Heart right ventricle (tissue), 16 donors: ENCODE data around the gene KCNJ6. TPM values are rescaled to one million over a fixed set of nuclear protein-coding genes. Genes with fewer than 3 reads are reported as not detected.

Experiments
- ATAC-seq, 8 donors: fragments of 200-7000 bp; cut with Tn5 transposase; one replicate each; pipeline ENCODE4 v1.9.1; 2020; ENCODE audit warnings: mild to moderate bottlenecking in 8 of 8, moderate library complexity in 8 of 8, moderate number of reproducible peaks in 1 of 8
- DNase-seq, 2 donors: peaks; one replicate each; pipeline ENCODE4 v3.0.0-alpha.2; 2020
- H3K27ac ChIP-seq, 10 donors: fragments of 200-600 bp; sonication (generic) in 2 of 10; one replicate each; pipeline versions ENCODE4 v1.5.0 to v1.8.0; 2020 to 2022; ENCODE audit warnings: mild to moderate bottlenecking in 3 of 10
- H3K27me3 ChIP-seq, 7 donors: fragments of 200-600 bp; one replicate each; pipeline ENCODE4 v1.8.0; 2021 to 2022; ENCODE audit warnings: mild to moderate bottlenecking in 2 of 7
- H3K36me3 ChIP-seq, 9 donors: fragments of 200-600 bp; sonication (generic) in 1 of 9; one replicate each; pipeline versions ENCODE4 v1.5.0 to v1.8.0; 2020 to 2022; ENCODE audit warnings: mild to moderate bottlenecking in 2 of 9
- H3K4me1 ChIP-seq, 9 donors: fragments of 200-600 bp; sonication (generic) in 1 of 9; one replicate each; pipeline versions ENCODE4 v1.5.0 to v1.8.0; 2020 to 2022; ENCODE audit warnings: mild to moderate bottlenecking in 4 of 9
- H3K4me3 ChIP-seq, 10 donors: fragments of 200-600 bp; sonication (generic) in 2 of 10; one replicate each; pipeline versions ENCODE4 v1.5.0 to v1.8.0; 2020 to 2022; ENCODE audit warnings: mild to moderate bottlenecking in 7 of 10, moderate library complexity in 2 of 10
- H3K9me3 ChIP-seq, 11 donors: fragments of 200-600 bp in 10 of 11; sonication (generic) in 2 of 11; one replicate each; pipeline versions ENCODE4 v1.5.0 to v1.8.0; 2013 to 2022; ENCODE audit warnings: mild to moderate bottlenecking in 2 of 11, control low read depth in 1 of 11, moderate library complexity in 1 of 11
- CTCF ChIP-seq, 9 donors: fragments of 200-600 bp; sonication (generic) in 2 of 9; IDR thresholded peaks; one replicate each; pipeline versions ENCODE4 v1.5.0 to v1.8.0; 2021 to 2022; ENCODE audit warnings: antibody characterized with exemption in 9 of 9, mild to moderate bottlenecking in 5 of 9, moderate library complexity in 1 of 9
- WGBS, 2 donors: extraction: QIAGEN DNeasy Blood & Tissue Kit; methylation state at CpG; one replicate each; pipeline ENCODE4 v1.1.7; 2013; ENCODE audit warnings: inconsistent platforms in 1 of 2; 5-methylcytosine and 5-hydroxymethylcytosine counted together
- intact Hi-C, 10 donors: fragments of 100-400 bp; cut with DNase I; formaldehyde crosslinking; loops; one replicate each; pipeline versions ENCODE4 v1.11.1 to v1.14.2; 2022
- polyA plus RNA-seq, 2 donors: library from polyadenylated mRNA; stranded (reverse); fragments of 200-250 nt; gene quantifications; one replicate each; pipeline ENCODE4 v1.2.3, GENCODE V29; 2013
- total RNA-seq, 10 donors: library from RNA; stranded (reverse); fragmentation: NEBNext Ultra II Directional in 3 of 10; extraction: Animal tissue kit (Norgen Biotek cat#: 25700) in 3 of 10; gene quantifications; one replicate each; pipeline versions ENCODE4 v1.2.1 to v1.2.4, GENCODE V29; 2021 to 2023
- donor health status: Arrhythmogenic right ventricular cardiomyopathy.
- donor health status: ischemic (EF 13 %, LVEDD 7.1; RV severe dilation, severe dysfunction).
- donor health status: healthy with polysubstance abuse.
- donor health status: DM: no; HTN: yes; CAD: no.
- donor health status: DM: no; HTN: no; CAD: no.
- donor health status: ischemic (EF 25% LVEDD 6.9; RV normal size, moderate dysfunction).
- donor health status: ischemic (EF 25% LVEDD 5.7; RV mildly dilated, moderate dysfunction).
- donor health status: healthy.
- donor health status: DM: yes; HTN: yes; CAD: no.
- donor health status: Ischemic cardiomyopathy.
- donor health status: ischemic (EF 35%, LVEDD 5.7; RV mildly dilated, moderate dysfunction).
- donor health status: nonischemic (EF 11% LVEDD 7.7; RV severe dilation, severe dysfunction).
- donor health status: DM: yes; HTN: yes; CAD: no.
- donor health status: PGD.
- donor health status: ischemic (EF 29% LVEDD 5.4; RV normal size, mild dysfunction).
- donor health status: nonischemic (EF 23%, LVEDD 6.1; RV moderate dilation, normal function).

KCNJ6 gene
- total and polyA plus RNA-seq, 12 donors, result not detected

GRCh38 chr21:37788503-37788902 is 127.8 kb downstream of the KCNJ6 start:
- WGBS, 2 donors, result 66 to 83% methylated on average over 4 of the region's 4 CpGs
- no peak for ATAC-seq
- peaks cover 0 to 10% (median 0%) of the 10 kb centered on the region in 11 donors for H3K9me3 ChIP-seq
- no peak overlapping the region for H3K27ac ChIP-seq
- TF ChIP-seq CTCF (IDR thresholded peaks at IDR 0.05), result no peak
- peaks cover 0 to 4% (median 0%) of the 10 kb centered on the region in 7 donors for H3K27me3 ChIP-seq
- H3K4me3 ChIP-seq, result no peak overlapping the region
- H3K36me3 ChIP-seq, result no peaks in the 10 kb centered on the region
- H3K4me1 ChIP-seq, result no peaks in the 10 kb centered on the region
- DNase-seq, result no peak
- intact Hi-C loops, result loop anchor here in 1 of 10 donors (10.0 kb wide), 1 partner anchor 56 kb away; no protein-coding TSS in a partner anchor

- 71 to 76% methylated on average over 1 of the region's 1 CpG for WGBS, 2 donors
- Histone ChIP-seq H3K27me3 (peaks cover 0 to 1% (median 0%) of the 10 kb centered on the region in 7 donors), H3K4me3 (no peak overlapping the region), H3K9me3 (peaks cover 0 to 16% (median 0%) of the 10 kb centered on the region in 11 donors), H3K36me3 (no peaks in the 10 kb centered on the region), H3K27ac (no peak overlapping the region), H3K4me1 (no peaks in the 10 kb centered on the region)
- DNase-seq, result no peak
- intact Hi-C loops, result loop anchor here in 1 of 10 donors (10.0 kb wide), 1 partner anchor 57 kb away; no protein-coding TSS in a partner anchor
- ATAC-seq, result no peak
- TF ChIP-seq CTCF (IDR thresholded peaks at IDR 0.05), result no peak
These were observed 128.8 kb downstream of the KCNJ6 start for GRCh38 chr21:37787456-37787855.

DNA sequence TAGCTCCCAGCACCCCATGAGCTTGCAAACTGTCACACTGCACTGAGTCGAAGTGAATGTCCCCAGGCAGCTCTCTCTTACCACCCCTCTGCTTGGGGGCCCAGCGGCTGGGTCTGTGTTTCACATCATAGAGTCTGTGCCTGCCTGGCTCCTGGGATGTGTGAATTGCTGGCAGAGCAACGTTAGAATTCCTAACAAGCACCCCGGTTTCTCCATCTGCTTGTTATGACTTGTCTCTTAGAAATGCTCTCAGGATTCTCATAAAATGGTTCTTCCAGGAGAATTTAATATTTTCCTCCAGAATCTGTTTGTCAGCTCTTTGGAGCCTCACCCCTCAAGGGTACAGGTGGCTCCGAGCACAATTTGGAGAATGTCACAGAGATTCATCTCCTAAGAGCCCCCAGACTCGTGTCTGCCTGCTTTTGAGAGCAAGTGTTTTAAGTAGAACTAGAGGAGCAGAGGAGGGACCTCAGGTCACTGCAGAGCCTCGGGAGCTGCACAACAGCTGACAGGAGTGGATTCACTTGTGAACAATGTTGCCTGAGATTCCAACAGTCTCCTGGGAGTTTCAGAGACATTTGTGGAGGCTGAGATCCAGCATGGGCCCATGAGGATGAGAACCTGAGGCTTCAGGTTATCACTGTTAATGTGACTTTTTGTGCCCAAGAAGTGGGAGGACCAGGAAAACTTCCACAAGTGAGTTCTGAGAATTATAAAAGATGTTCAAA is 131.5 kb downstream of the KCNJ6 start:
- no peak for TF ChIP-seq CTCF (IDR thresholded peaks at IDR 0.05)
- WGBS, 2 donors, result 65 to 70% methylated on average over 7 of the region's 7 CpGs
- no peak overlapping the region for H3K4me3 ChIP-seq
- no peaks in the 10 kb centered on the region for H3K4me1 ChIP-seq
- H3K27ac ChIP-seq, result no peak overlapping the region
- H3K27me3 ChIP-seq, result peaks cover 0 to 4% (median 0%) of the 10 kb centered on the region in 7 donors
- no peaks in the 10 kb centered on the region for H3K36me3 ChIP-seq
- peaks cover 0 to 25% (median 0%) of the 10 kb centered on the region in 11 donors for H3K9me3 ChIP-seq
- DNase-seq (no peak), ATAC-seq (no peak)
- intact Hi-C loops, result loop anchor here in 1 of 10 donors (10.0 kb wide), 1 partner anchor 60 kb away; no protein-coding TSS in a partner anchor

DNA sequence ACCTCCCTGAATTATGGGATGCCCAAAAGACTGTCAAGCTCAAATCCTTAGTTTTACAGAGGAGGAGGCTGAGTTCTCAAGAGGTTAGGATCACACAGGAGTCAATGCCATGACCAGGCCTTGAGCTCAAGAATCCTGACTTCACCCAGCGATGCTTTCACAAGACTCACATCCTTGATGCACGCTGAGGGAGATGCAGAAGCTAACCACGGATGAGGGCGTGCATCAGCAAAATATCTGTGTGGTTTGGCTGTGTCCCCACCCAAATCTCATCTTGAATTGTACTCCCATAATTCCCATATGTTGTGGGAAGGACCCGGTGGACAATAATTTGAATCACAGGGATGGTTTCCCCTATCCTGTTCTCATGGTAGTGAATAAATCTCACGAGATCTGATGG is 133.2 kb downstream of the KCNJ6 start:
- Histone ChIP-seq H3K9me3 (peaks cover 0 to 15% (median 0%) of the 10 kb centered on the region in 11 donors), H3K4me1 (no peaks in the 10 kb centered on the region), H3K36me3 (no peaks in the 10 kb centered on the region), H3K4me3 (no peak overlapping the region), H3K27me3 (peaks cover 0 to 4% (median 0%) of the 10 kb centered on the region in 7 donors), H3K27ac (no peak overlapping the region)
- no peak for TF ChIP-seq CTCF (IDR thresholded peaks at IDR 0.05)
- no peak for ATAC-seq
- DNase-seq, result no peak
- intact Hi-C loops, result loop anchor here in 1 of 10 donors (10.0 kb wide), 1 partner anchor 62 kb away; no protein-coding TSS in a partner anchor
- WGBS, 2 donors, result 91 to 92% methylated on average over 6 of the region's 6 CpGs
